ENCODE results near the gene ACTL6A.

Gene ACTL6A

DNA sequence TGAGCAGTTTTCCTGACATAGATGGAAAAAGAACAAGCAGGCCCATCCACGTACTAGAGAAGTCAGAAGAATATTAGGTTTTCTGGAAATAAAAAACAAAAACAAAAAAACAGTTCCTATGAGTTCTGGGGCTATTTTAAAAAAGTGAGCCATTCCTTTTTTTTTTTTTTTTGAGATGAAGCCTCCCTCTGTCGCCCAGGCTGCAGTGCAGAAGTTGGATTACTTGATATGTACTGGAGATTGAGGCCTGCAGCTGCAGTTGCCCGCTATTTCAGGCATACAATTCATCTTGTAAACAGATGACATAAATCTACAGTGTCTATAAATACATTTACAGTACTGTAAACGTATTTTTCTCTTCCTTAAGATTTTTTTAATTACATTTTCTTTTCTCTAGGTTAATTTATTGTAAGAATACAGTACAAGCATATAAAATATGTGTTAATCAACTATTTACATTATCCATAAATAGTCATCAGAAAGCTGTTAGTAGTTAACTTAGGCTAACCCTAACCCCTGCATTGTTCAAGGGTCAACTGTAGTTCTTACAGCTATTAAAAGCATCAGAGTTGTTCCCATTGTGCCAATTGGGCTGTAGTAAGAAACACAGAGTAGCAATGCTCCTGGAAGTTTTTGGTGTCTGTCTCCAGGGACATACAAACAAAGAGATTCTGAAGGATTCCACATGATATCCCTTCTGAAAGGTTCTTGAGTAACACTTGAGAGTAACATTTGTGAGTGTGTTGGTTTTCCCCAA lies 11.2 kb upstream of the ACTL6A start:
- DNase-seq (ENCODE audit: low read depth), result no peak
- TF ChIP-seq, protein P1, sequence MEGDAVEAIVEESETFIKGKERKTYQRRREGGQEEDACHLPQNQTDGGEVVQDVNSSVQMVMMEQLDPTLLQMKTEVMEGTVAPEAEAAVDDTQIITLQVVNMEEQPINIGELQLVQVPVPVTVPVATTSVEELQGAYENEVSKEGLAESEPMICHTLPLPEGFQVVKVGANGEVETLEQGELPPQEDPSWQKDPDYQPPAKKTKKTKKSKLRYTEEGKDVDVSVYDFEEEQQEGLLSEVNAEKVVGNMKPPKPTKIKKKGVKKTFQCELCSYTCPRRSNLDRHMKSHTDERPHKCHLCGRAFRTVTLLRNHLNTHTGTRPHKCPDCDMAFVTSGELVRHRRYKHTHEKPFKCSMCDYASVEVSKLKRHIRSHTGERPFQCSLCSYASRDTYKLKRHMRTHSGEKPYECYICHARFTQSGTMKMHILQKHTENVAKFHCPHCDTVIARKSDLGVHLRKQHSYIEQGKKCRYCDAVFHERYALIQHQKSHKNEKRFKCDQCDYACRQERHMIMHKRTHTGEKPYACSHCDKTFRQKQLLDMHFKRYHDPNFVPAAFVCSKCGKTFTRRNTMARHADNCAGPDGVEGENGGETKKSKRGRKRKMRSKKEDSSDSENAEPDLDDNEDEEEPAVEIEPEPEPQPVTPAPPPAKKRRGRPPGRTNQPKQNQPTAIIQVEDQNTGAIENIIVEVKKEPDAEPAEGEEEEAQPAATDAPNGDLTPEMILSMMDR (conservative IDR thresholded peaks at IDR 0.05; ENCODE audit: low read length), result no peak
- H3K4me3 ChIP-seq (ENCODE audit: low read length), result no peak overlapping the region

DNA sequence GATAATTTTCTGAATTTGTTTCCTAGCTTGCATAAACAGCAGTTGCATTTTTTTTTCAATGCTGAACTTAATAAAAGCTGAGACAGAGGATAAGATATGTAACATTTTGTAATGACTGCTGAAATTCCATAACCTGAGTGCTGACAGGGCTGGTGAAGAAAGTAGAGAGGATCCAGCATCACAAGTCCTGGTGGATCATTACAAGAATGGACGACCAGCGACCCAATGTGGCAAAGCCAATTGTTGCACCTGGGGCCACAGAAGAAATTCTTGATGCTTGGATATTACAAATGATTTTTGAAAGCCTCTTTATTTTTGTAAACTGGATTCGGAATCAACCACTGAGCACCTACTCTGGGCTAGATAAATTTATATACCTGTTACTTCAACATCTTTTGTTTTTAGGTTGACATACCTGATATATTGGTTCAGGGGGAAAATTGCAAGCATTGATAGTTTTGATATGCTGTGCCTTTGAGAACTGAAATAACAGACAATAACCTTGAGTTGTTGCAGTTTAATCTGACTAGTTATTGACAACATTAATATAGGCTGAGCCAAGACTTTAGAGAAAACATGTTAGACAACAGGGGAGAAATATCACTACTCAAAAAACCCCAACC lies 3.9 kb upstream of the ACTL6A start:
- DNase-seq (ENCODE audit: low read depth), result peak; percentile 77
- no peak overlapping the region for H3K4me3 ChIP-seq (ENCODE audit: low read length)
- TF ChIP-seq, protein P1 (conservative IDR thresholded peaks at IDR 0.05; ENCODE audit: low read length), result peak; percentile 94

DNA sequence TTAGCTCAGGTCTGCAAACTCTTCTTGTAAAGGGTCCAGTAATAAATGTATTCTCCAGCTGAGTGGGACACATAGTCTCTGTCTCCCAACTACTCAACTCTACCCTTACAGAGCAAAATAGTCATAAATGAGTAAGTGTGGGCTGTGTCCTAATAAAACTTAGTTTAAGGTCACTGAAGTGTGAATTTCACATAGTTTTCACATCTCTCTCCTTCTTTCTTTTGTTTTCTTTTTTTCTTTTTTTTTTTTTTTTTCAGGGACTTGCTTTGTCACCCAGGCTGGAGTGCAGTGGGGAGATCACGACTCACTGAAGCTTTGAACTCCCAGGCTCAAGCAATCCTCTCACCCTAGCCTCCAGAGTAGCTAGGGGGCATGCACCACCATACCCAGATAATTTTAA lies 1.9 kb upstream of the ACTL6A start:
- no peak overlapping the region for H3K4me3 ChIP-seq (ENCODE audit: low read length)
- no peak for DNase-seq (ENCODE audit: low read depth)
- TF ChIP-seq, protein P1 (conservative IDR thresholded peaks at IDR 0.05; ENCODE audit: low read length), result no peak

DNA sequence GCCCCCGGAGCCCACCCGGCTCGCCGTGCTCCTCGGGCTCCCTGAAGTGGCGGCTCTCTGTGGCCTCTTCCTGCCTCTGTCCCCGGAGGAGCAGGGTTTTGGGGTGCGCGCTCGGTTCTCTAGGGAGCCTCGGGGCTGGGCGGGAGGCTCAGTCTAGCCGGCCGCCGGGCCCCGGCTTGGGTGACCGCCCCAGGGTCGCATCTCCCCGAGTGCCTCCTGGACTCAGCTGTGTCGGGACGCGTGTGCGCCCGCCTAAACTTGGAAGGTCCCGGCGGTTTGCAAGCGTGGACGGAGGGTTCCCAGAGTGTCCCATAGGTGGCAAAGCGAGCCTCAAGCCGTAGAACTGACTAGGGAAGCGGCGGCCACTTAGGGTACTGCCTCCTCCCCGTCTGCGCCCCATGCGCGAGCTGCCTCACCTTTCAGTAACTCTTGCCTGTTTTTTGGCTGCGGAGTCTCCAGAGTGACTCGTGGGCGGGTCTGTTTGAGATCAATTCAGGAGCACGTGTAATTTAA lies 601 bp downstream of the ACTL6A start:
- peak; percentile 73 for DNase-seq (ENCODE audit: low read depth)
- TF ChIP-seq, protein P1 (conservative IDR thresholded peaks at IDR 0.05; ENCODE audit: low read length), result peak; percentile 61
- peak overlapping the region; percentile 96 for H3K4me3 ChIP-seq (ENCODE audit: low read length)

DNA sequence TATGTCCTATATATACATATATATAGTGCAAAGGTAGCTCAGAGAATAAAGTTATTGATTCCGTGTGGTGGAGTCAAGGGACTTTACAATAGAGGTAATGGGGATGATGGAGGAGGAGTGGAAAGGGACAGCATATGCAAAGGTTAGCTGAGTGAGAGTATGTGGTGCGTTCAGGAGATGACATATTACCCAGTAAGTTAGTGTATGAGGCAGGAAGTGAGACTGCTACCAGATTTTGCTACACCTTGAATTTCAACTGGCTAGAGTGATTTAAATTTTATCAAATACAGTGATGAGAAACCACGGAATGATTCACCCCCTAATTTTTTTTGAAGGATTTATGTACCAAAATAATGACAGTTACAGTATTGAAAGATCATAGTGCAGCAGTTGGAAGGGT lies 2.8 kb downstream of the ACTL6A start:
- no peak overlapping the region for H3K4me3 ChIP-seq (ENCODE audit: low read length)
- TF ChIP-seq, protein P1 (conservative IDR thresholded peaks at IDR 0.05; ENCODE audit: low read length), result no peak
- no peak for DNase-seq (ENCODE audit: low read depth)

DNA sequence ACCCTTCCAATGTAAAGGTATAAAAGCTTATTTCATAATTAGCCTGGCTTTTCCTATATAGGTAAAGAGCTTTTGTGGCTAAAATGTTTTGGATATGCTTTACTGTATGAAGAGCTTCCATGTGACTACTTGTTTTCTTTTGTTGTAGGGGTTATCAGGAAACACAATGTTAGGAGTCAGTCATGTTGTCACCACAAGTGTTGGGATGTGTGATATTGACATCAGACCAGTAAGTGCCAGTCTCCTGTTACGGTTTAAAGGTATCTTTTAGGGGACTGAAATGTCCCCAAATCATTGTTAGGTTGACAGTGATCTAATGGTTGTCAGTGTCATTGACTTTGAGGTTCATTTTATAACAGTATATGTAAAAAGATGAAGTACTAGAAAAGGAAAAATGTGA lies 18.3 kb downstream of the ACTL6A start:
- TF ChIP-seq, protein P1 (conservative IDR thresholded peaks at IDR 0.05; ENCODE audit: low read length), result no peak
- no peak for DNase-seq (ENCODE audit: low read depth)
- H3K4me3 ChIP-seq (ENCODE audit: low read length), result no peak overlapping the region

DNA sequence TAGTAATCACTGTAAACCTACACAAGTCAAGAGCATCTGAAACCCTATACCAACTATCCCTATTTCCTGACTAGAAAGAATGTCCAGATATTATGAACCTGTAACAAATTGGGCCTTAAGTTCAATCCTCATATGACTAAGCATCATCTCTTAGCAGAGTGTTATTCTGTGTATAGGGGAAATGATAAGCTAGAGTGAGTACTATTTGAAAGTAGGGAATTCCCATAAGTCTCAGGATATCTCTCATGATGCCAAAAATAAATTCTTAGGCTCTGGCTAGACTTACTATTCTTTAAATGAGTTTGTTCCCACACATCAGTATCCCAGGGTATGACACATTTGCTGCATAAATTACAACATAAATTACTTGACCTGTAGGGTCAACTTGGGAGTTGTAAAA lies 26.4 kb downstream of the ACTL6A start:
- TF ChIP-seq, protein P1 (conservative IDR thresholded peaks at IDR 0.05; ENCODE audit: low read length), result no peak
- DNase-seq (ENCODE audit: low read depth), result no peak
- no peak overlapping the region for H3K4me3 ChIP-seq (ENCODE audit: low read length)

Measured in AG10803 (cell line).